Liver (tissue), 2 donors: ENCODE measurements around the gene PIGR.

Source experiments
- EGR1 ChIP-seq, 2 donors: IDR thresholded peaks; 2 replicates each; pipeline ENCODE4 v1.6.1; 2016 to 2018; ENCODE audit warnings: antibody characterized with exemption in 2 of 2, low read depth in 2 of 2
- RAD21 ChIP-seq, 2 donors: IDR thresholded peaks; 2 replicates each; pipeline ENCODE4 v1.6.1; 2016; ENCODE audit warnings: antibody characterized with exemption in 2 of 2, mild to moderate bottlenecking in 2 of 2
- donor health status: healthy.

DNA sequence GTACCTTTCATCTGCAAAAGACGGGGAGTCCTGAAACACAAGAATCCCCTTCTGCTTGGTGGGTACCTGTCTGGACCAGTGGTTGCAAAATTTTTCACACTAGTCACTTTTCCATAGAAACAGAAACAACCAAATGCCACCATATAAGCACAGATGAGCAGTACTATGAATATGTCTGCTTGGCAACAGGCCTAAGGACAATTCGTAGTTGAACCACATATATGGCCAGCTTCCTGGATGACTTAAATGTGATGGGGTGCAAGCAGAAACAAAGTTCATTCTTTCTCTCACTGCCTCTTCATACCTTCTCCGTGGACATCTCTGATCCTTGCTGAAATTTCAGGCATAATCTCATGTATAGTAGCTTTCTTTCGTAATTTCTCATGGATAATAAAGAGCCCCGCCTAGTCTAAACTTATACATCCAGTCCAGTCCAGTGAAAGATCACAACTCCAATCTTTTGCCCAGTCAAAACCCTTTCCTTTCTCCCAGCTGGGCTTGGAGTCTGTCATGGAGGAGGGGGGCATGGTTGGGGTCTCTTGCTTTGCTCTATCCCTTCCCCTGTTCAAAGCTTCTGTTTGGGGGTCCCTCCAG lies 16.9 kb upstream of the PIGR start:
- TF ChIP-seq EGR1 (IDR thresholded peaks at IDR 0.05; ENCODE audit: low read depth in 2 of 2) (no peak), RAD21 (IDR thresholded peaks at IDR 0.05) (no peak)
